NT2/D1 (cell line): ENCODE measurements around the gene SSB.

Experiments used
- SUZ12 ChIP-seq: IDR thresholded peaks from 2 replicates; pipeline ENCODE4 v1.6.1; 2011; ENCODE audit not compliant: insufficient read length, insufficient read depth; ENCODE audit errors: extremely low read depth
- YY1 ChIP-seq: IDR thresholded peaks from 2 replicates; pipeline ENCODE4 v1.6.1; 2011; ENCODE audit not compliant: insufficient read length, insufficient read depth

GRCh38 chr2:169765523-169765922 lies 33.1 kb upstream of the SSB start:
- TF ChIP-seq SUZ12 (no peak), YY1 (no peak)
